Activated CD4-positive, alpha-beta memory T cell treated with anti-CD3 and anti-CD28 coated beads for 36 hours (primary cell): ENCODE measurements around the gene GJA10. TPM values are rescaled to one million over a fixed set of nuclear protein-coding genes. Genes with fewer than 3 reads are reported as not detected.

ENCODE experiments used
- CTCF ChIA-PET: fragments of 350-600 bp; sonication (Branson Sonifier 250); formaldehyde crosslinking; loops from one replicate; lab custom pipeline; 2021; ENCODE audit warnings: antibody characterized with exemption, inconsistent platforms; lab: Charles Lee
- POLR2A ChIA-PET: fragments of 350-600 bp; sonication (Branson Sonifier 250); formaldehyde crosslinking; loops from one replicate; lab custom pipeline; 2021; ENCODE audit warnings: antibody characterized with exemption; lab: Charles Lee
- DNase-seq: peaks from one replicate; pipeline ENCODE4 v3.0.0-alpha.2; 2020
- H3K27ac Mint-ChIP-seq: one replicate; pipeline ENCODE4 v1.8.0; 2021; ENCODE audit warnings: mixed read lengths
- H3K27me3 Mint-ChIP-seq: one replicate; pipeline ENCODE4 v1.8.0; 2021; ENCODE audit warnings: mixed read lengths
- H3K36me3 Mint-ChIP-seq: one replicate; pipeline ENCODE4 v1.8.0; 2021; ENCODE audit warnings: mixed read lengths
- H3K4me1 Mint-ChIP-seq: one replicate; pipeline ENCODE4 v1.8.0; 2021; ENCODE audit warnings: low read depth, mixed read lengths
- H3K4me3 Mint-ChIP-seq: one replicate; pipeline ENCODE4 v1.8.0; 2021; ENCODE audit warnings: mild to moderate bottlenecking, mixed read lengths
- H3K9me3 Mint-ChIP-seq: one replicate; pipeline ENCODE4 v1.8.0; 2021; ENCODE audit warnings: mixed read lengths
- intact Hi-C: fragments of 100-400 bp; cut with micrococcal nuclease; formaldehyde crosslinking; loops from one replicate; pipeline ENCODE4 v1.15.1; 2023
- total RNA-seq, 2 experiments: library from RNA; stranded (reverse); gene quantifications; one replicate each; pipeline ENCODE4 v1.2.3, GENCODE V29; 2021

The GJA10 gene
- total RNA-seq, 2 experiments from 2014 or later = not detected

DNA sequence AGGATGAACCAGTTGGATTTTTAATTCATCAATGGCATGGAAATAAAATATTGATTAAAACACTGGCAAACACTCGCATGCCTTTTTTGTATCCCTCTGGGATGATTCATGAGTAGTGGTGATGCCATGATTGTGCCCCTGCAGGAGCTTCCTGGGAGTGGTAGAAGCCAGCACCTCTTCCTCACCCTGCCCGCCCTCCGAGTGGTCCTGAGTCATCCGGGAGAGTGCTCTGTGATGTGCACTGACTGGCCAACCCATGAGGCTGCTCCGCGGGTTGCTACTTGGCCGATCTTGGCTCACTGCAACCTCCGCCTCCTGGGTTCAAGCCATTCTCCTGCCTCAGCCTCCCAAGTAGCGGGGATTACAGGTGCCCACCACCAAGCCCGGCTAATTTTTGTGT, 27.4 kb downstream of the GJA10 start:
- ChIA-PET CTCF (no interaction called here), POLR2A (no interaction called here)
- intact Hi-C loops = no loop called here

DNA sequence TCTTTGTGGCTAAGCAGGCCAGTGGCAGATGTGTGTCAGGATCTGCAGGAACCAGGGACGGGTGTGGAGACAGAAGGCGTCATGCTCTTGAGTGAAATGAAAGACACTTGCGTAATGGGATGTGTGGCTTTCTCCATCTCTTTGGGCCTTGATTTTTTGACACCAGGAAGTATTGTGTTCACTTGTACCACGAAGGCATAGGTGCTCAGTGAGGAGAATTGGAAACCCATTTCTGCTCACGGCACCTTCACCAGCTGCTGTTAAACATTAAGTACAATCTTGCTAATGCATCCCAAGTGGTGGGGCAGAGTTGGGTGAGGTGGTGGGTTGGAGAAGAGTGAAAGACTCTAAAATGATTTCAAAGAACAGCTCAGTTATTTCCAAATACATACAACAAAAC, 30.0 kb downstream of the GJA10 start:
- no peak for DNase-seq
- H3K4me3 Mint-ChIP-seq = no peak overlapping the region
- no peak overlapping the region for H3K27ac Mint-ChIP-seq
- no peaks in the 10 kb centered on the region for H3K9me3 Mint-ChIP-seq
- intact Hi-C loops = no loop called here
- H3K27me3 Mint-ChIP-seq = no peaks in the 10 kb centered on the region
- ChIA-PET CTCF (no interaction called here), POLR2A (no interaction called here)
- peaks cover 17% of the 10 kb centered on the region for H3K36me3 Mint-ChIP-seq
- peaks cover 24% of the 10 kb centered on the region for H3K4me1 Mint-ChIP-seq

More for the DNA sequence above, 27.4 kb downstream of the GJA10 start:
- peaks cover 3% of the 10 kb centered on the region for H3K36me3 Mint-ChIP-seq
- H3K27me3 Mint-ChIP-seq = peaks cover 2% of the 10 kb centered on the region
- no peaks in the 10 kb centered on the region for H3K4me1 Mint-ChIP-seq
- H3K9me3 Mint-ChIP-seq = peaks cover 8% of the 10 kb centered on the region
- H3K27ac Mint-ChIP-seq = no peak overlapping the region
- no peak for DNase-seq
- H3K4me3 Mint-ChIP-seq = no peak overlapping the region

DNA sequence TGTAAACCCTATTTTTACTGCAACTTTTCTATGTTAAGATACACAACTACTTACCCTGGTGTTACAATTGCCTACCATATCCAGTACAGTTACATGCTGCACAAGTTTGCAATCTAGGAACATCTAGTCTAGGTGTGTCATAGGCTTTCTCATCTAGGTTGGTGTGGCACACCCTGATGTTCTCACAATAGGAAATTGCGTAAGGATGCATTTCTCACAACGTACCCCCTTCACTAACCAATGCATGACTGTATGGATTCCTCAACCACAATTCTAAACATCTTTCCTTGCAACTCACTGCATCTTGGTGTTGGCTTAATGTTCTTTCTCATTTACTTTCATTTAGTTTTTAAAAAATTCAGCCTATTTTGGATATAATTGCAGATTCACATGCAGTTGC, 31.6 kb downstream of the GJA10 start:
- peaks cover 29% of the 10 kb centered on the region for H3K36me3 Mint-ChIP-seq
- peaks cover 36% of the 10 kb centered on the region for H3K4me1 Mint-ChIP-seq
- intact Hi-C loops = no loop called here
- DNase-seq = no peak
- no peak overlapping the region for H3K27ac Mint-ChIP-seq
- no peaks in the 10 kb centered on the region for H3K9me3 Mint-ChIP-seq
- no peaks in the 10 kb centered on the region for H3K27me3 Mint-ChIP-seq
- no peak overlapping the region for H3K4me3 Mint-ChIP-seq
- ChIA-PET POLR2A (no interaction called here), CTCF (no interaction called here)

DNA sequence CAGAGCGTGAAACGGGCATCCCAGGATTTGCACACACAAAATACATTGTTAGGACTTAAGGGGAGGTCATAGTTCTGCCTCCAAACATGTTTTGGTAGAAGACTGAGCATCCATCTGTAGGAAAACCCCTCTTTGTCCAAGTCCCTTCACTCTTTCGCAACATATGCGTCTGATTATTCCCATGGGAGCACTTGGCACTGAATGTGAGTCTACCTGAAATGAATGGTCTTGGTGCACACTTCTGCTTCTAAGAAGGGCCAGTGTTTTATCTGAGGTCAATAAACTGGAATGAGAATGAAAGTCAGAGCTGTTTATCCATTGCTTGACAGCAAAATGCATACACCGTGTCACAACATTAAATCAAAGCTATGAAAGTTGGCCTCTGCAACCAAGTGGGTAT, 33.0 kb downstream of the GJA10 start:
- no peaks in the 10 kb centered on the region for H3K27me3 Mint-ChIP-seq

DNA sequence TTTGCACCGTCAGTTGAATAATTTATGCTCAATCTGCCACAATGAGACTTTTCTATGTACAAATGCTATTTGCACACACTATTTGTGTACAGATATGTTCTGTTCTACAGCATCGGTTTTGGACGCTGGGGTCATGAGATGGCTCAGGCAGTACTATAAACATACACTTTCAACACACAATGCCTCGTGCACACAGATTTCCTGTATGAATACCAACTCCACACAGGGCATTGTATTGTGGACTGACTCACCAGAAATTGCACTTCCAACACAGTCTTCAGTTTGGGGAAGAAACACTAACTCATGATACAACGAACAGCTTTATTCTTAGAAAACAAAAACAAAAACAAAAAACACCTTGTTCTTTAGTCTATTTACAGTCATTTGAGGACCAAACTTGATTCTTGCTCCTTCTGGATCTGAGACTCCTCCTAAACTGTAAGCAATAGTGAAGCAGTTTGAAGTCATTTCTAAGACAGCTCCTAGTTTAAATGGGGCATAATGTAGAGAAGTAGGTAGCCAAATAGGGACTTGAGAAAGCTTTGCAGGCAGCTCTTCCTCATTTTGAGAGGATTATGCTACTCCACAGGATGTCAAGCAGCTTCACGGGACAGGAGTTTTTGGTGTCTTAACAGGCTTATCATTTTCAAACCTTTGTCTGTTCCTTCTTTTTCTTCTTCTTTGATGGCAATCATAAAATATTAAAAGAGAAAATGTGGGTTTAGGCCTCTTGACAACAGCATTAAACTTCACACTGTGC, 33.7 kb downstream of the GJA10 start:
- H3K4me3 Mint-ChIP-seq = no peak overlapping the region
- H3K36me3 Mint-ChIP-seq = peaks cover 40% of the 10 kb centered on the region
- no peaks in the 10 kb centered on the region for H3K9me3 Mint-ChIP-seq
- POLR2A ChIA-PET = no interaction called here
- intact Hi-C loops = no loop called here
- DNase-seq = no peak
- CTCF ChIA-PET = interaction anchor here (1.4 kb wide), 1 partner anchor 12 kb away, joined by 4 read pairs; no protein-coding TSS in a partner anchor
- peaks cover 36% of the 10 kb centered on the region for H3K4me1 Mint-ChIP-seq
- H3K27me3 Mint-ChIP-seq = no peaks in the 10 kb centered on the region
- H3K27ac Mint-ChIP-seq = peak overlapping the region; percentile 62

More for the DNA sequence above, 33.0 kb downstream of the GJA10 start:
- DNase-seq = no peak
- Mint-ChIP-seq H3K4me3 (no peak overlapping the region), H3K9me3 (no peaks in the 10 kb centered on the region), H3K4me1 (peaks cover 36% of the 10 kb centered on the region), H3K27ac (no peak overlapping the region), H3K36me3 (peaks cover 35% of the 10 kb centered on the region)
- POLR2A ChIA-PET = no interaction called here
- CTCF ChIA-PET = interaction anchor here (1.4 kb wide), 1 partner anchor 13 kb away, joined by 4 read pairs; no protein-coding TSS in a partner anchor
- intact Hi-C loops = no loop called here

DNA sequence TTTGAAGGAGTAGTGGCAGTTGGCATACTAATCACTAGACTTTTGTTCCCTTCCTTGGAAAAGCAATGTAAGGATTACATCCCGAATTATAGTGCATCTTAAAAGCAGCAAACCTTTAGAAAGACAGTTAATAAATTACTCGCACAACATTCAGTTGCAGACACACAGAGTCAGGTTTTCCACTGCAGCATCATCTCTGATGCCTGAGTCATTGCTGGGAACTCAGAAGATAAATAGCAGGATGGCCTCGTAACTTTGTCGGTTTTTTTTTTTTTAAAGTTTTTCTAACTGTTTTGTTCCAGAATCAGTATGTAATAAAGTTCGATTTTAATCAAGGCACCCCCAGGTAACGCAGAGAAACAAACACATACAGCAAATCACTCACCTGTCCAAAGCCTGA, 34.3 kb downstream of the GJA10 start:
- ChIA-PET POLR2A (no interaction called here), CTCF (interaction anchor here (1.4 kb wide), 1 partner anchor 12 kb away, joined by 4 read pairs; no protein-coding TSS in a partner anchor)
- peak; percentile 65 for DNase-seq
- intact Hi-C loops = no loop called here
- peaks cover 36% of the 10 kb centered on the region for H3K4me1 Mint-ChIP-seq
- peaks cover 46% of the 10 kb centered on the region for H3K36me3 Mint-ChIP-seq
- no peaks in the 10 kb centered on the region for H3K9me3 Mint-ChIP-seq
- peak overlapping the region; percentile 62 for H3K27ac Mint-ChIP-seq
- no peak overlapping the region for H3K4me3 Mint-ChIP-seq
- H3K27me3 Mint-ChIP-seq = no peaks in the 10 kb centered on the region

DNA sequence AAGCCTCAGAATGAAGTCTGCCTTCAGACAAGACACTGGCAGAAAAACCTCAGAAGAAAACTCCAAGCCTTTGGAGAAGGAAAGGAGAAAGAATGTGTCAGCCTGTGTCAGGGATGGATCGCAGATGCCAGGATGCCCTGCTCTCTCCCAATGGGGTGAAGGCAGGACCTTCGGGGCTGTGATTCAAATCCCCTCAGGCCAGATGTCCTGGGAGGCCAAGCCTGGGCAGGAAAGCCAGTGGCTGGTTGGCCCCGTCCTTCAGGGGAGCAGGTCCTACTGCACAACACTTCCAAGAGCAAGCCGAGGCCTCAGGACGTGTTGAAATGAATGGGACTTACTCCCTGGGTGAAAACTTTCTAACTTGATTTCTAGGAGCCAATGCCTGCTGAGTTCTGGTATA, 36.5 kb downstream of the GJA10 start:
- no peaks in the 10 kb centered on the region for H3K9me3 Mint-ChIP-seq
- POLR2A ChIA-PET = no interaction called here
- peak overlapping the region; percentile 30 for H3K27ac Mint-ChIP-seq
- DNase-seq = no peak
- CTCF ChIA-PET = interaction anchor here (1.9 kb wide), 1 partner anchor 10 kb away, joined by 6 read pairs; no protein-coding TSS in a partner anchor
- no peak overlapping the region for H3K4me3 Mint-ChIP-seq
- intact Hi-C loops = no loop called here
- H3K4me1 Mint-ChIP-seq = peaks cover 36% of the 10 kb centered on the region
- H3K36me3 Mint-ChIP-seq = peaks cover 56% of the 10 kb centered on the region
- H3K27me3 Mint-ChIP-seq = no peaks in the 10 kb centered on the region

DNA sequence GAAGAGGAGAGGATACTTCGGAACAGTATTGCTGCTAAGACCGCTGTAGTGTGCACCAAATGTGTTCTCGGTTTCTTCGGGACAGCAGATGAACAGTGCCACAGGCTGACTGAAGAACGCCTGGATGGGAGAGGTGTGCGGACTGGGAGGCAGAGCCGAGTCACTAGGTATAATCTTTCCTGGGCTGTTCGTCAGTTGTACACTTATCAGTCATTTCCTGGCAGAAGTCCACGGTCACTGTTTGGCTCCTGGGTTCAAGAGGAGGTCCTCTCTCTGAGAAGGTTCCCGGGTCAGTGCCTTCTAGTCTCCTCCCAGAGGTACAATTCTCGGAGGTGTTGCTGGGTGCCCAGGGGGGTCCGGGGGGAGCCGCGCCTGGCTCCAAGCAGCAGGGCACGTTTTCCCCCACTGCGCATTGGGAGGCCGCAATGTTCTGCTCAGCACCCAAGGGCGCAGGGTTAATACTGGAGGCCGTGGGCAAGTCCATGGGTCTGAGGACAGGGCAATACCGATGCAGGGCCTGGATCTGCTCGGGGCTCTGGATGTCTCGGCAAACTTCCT, 38.1 kb downstream of the GJA10 start:
- CTCF ChIA-PET = no interaction called here
- H3K9me3 Mint-ChIP-seq = no peaks in the 10 kb centered on the region
- H3K36me3 Mint-ChIP-seq = peaks cover 67% of the 10 kb centered on the region
- H3K27ac Mint-ChIP-seq = no peak overlapping the region
- no peaks in the 10 kb centered on the region for H3K27me3 Mint-ChIP-seq
- no peak overlapping the region for H3K4me3 Mint-ChIP-seq
- peaks cover 30% of the 10 kb centered on the region for H3K4me1 Mint-ChIP-seq
- DNase-seq = no peak
- POLR2A ChIA-PET = no interaction called here
- intact Hi-C loops = no loop called here

DNA sequence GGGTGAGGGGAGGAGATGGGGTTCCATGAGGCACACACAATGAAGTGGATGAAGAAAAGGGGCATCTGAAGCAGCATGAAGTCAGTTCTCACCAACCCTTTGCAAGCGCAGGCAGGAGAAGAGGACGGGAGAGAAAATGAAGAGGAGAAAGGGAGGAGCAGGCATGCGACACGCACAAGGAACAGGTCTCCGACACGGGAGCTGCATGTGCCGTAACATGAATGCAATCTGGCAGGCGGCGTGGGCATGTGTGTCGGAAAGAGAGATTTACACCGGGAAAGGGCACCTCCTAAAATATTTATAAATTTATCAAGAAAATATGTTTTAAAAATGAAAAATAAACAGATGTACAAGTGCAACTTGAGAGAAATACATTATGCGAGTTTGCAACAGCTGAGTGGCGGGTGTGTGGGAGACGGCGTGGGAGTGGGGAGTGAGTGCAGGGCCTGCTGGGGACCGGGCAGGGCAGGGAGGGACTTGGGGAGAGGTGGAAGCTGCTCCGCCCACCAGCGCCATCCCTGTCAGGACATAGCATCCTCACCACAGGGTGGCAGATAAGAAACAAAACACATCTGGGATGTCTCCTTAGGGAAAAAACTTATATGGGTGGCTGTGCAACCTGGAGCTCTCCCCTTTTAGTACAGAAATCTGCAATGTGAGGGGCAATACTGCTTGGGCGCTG, 40.6 kb downstream of the GJA10 start:
- no peak for DNase-seq
- ChIA-PET CTCF (no interaction called here), POLR2A (no interaction called here)
- intact Hi-C loops = no loop called here
- Mint-ChIP-seq H3K4me1 (peaks cover 14% of the 10 kb centered on the region), H3K27ac (no peak overlapping the region), H3K9me3 (no peaks in the 10 kb centered on the region), H3K4me3 (no peak overlapping the region), H3K36me3 (peaks cover 62% of the 10 kb centered on the region), H3K27me3 (no peaks in the 10 kb centered on the region)

DNA sequence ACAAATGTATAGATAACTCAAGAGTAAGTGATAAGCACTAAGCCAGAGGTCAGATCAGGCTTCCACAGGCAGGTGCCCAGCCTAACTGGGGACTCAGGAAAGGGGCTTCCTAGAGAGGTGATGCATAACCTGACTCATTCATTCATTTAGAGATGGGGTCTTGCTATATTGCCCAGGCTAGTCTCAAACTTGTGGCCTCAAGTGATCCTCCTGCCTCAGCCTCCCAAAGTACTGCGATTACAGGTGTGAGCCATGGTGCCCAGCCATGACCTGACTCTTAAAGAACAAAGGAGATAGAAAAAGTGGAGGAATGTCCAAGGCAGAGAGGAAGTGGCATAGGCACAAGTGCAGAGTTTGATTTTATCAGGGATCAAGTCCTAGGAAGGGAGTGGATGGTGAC, 41.9 kb downstream of the GJA10 start:
- Mint-ChIP-seq H3K9me3 (no peaks in the 10 kb centered on the region), H3K27ac (no peak overlapping the region), H3K4me3 (no peak overlapping the region), H3K4me1 (peaks cover 16% of the 10 kb centered on the region), H3K27me3 (no peaks in the 10 kb centered on the region), H3K36me3 (peaks cover 59% of the 10 kb centered on the region)
- ChIA-PET CTCF (interaction anchor here (0.5 to 1.4 kb wide), 2 partner anchors 543 to 558 kb away, joined by 3 to 4 read pairs; no protein-coding TSS in a partner anchor), POLR2A (no interaction called here)
- intact Hi-C loops = no loop called here
- DNase-seq = no peak

DNA sequence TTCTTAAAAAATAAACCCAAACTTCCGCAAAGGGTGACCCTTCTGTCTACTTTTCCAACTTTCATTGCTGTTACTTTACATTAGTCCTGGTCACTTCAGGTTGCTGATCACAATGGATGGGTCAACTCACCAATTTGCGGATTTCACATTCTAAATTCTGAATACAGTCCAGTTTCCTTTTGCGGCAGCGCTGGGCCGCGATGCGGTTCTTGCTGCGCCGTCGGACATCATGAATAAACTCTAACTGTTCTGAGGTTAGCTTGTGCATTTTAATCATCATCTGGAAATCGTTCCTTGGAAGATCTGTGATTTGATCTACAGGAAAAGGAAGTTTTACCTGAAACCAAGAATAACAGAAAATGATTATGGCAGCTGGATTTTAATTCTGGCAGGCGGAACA, 43.7 kb downstream of the GJA10 start:
- Mint-ChIP-seq H3K9me3 (no peaks in the 10 kb centered on the region), H3K27ac (no peak overlapping the region), H3K4me1 (peaks cover 25% of the 10 kb centered on the region), H3K36me3 (peaks cover 55% of the 10 kb centered on the region), H3K4me3 (no peak overlapping the region), H3K27me3 (no peaks in the 10 kb centered on the region)
- DNase-seq = no peak
- POLR2A ChIA-PET = no interaction called here
- CTCF ChIA-PET = interaction anchor here (0.6 to 1.0 kb wide), 3 partner anchors 238 to 543 kb away, joined by 3 to 4 read pairs (median 3); no protein-coding TSS in a partner anchor
- intact Hi-C loops = no loop called here

DNA sequence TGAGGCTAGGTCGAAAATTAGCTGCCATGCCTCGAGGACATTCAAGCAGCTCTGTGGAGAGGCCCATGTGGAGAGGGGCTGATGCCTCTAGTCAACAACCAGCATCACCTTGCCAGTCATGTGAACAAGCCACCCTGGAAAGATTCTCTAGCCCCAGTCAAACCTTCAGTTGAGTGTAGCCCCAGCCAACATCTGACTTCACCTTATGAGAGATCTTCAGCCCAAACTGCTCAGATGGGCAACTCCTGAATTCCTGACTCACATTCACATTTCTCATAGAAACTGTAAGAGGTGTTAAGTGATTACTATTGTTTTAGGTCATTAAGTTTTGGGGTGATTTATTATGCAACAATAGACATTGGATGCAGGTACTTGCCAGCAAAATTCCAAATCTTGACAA, 44.9 kb downstream of the GJA10 start:
- H3K27me3 Mint-ChIP-seq = no peaks in the 10 kb centered on the region
- peaks cover 28% of the 10 kb centered on the region for H3K4me1 Mint-ChIP-seq
- ChIA-PET CTCF (interaction anchor here (6.8 kb wide), 1 partner anchor 538 kb away, joined by 132 read pairs; no protein-coding TSS in a partner anchor), POLR2A (no interaction called here)
- no peak overlapping the region for H3K4me3 Mint-ChIP-seq
- peaks cover 56% of the 10 kb centered on the region for H3K36me3 Mint-ChIP-seq
- intact Hi-C loops = no loop called here
- no peak for DNase-seq
- H3K27ac Mint-ChIP-seq = no peak overlapping the region
- H3K9me3 Mint-ChIP-seq = no peaks in the 10 kb centered on the region
